ENCODE measurements around the gene GRK3. TPM values are rescaled to one million over a fixed set of nuclear protein-coding genes. Genes with fewer than 3 reads are reported as not detected.

Gene GRK3
- total RNA-seq, 4 donors from 2014 or later = 8.2 to 12.9 (median 10.2) TPM

DNA sequence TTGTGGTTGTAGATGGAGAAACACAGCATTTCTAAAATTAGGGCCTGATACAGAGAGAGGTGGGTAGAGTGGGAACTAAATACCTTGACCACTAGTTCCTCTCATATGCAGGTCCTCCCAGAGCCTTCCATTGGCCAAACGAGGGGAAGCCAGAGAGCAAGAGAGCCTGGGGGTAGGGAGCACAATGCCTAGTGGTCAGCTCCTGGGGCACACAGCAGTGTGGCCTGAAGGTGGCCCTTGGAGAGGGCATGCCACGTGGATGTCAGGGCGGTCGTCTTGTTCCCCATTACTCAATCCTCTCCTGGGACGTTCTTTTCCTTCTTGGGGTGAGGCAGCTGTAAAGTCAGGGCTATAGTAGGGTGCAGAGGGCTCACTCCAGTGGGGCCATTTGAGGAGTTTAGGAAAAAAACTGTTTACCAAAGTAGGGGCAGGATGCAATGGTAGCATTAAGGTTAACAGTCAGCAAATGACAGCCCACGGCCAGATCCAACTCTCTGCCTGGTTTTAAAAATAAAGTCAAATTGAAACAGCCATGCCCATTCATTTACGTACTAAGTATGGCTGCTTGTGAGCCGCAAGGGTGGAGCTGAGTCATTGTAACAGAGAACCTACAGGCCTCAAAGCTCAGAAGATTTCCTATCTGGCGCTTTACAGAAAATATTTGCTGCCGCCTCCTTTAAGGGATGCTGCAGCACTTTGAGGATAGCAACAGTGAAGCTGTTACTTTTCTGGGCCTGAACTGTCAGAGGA, 185.1 kb downstream of the GRK3 start:
- TF ChIP-seq, protein P1, sequence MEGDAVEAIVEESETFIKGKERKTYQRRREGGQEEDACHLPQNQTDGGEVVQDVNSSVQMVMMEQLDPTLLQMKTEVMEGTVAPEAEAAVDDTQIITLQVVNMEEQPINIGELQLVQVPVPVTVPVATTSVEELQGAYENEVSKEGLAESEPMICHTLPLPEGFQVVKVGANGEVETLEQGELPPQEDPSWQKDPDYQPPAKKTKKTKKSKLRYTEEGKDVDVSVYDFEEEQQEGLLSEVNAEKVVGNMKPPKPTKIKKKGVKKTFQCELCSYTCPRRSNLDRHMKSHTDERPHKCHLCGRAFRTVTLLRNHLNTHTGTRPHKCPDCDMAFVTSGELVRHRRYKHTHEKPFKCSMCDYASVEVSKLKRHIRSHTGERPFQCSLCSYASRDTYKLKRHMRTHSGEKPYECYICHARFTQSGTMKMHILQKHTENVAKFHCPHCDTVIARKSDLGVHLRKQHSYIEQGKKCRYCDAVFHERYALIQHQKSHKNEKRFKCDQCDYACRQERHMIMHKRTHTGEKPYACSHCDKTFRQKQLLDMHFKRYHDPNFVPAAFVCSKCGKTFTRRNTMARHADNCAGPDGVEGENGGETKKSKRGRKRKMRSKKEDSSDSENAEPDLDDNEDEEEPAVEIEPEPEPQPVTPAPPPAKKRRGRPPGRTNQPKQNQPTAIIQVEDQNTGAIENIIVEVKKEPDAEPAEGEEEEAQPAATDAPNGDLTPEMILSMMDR (IDR thresholded peaks at IDR 0.05) = no peak
- TF ChIP-seq EP300 (IDR thresholded peaks at IDR 0.05) = no peak
- TF ChIP-seq POLR2A (IDR thresholded peaks at IDR 0.05) = no peak
- Histone ChIP-seq H3K27ac (no peak overlapping the region), H3K4me3 (no peak overlapping the region), H3K9me3 (no peaks in the 10 kb centered on the region), H3K4me1 (no peaks in the 10 kb centered on the region), H3K27me3 (no peaks in the 10 kb centered on the region), H3K36me3 (no peaks in the 10 kb centered on the region)
- no peak for DNase-seq (ENCODE audit: low spot score in 2 of 2)
- WGBS, 2 donors = 67 to 71% methylated on average over 9 to 10 of the region's 10 CpGs

- H3K4me1 ChIP-seq = no peaks in the 10 kb centered on the region
Measured at GRCh38 chr22:25750569-25751173, 186.2 kb downstream of the GRK3 start.

DNA sequence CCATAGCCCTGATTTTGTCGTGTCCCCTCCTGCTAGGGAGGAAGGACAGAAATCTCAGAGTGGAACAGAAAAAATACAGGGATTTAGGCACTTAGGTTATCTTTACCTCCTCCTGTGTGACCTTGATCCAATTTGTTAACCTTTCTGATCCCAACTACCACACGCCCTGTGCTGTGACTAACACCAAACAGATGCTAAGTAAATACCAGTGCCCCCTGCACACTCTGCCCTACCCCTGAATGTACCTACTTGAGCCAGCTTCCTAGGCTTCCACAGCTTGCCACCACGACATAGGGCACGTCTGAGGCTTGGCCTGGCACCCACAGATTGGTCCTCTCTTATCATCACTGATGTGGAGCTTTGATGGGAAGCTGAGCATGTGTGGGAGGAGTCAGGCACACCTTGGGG, 186.7 kb downstream of the GRK3 start:
- H3K27ac ChIP-seq = no peak overlapping the region
- no peaks in the 10 kb centered on the region for H3K36me3 ChIP-seq
- TF ChIP-seq POLR2A (IDR thresholded peaks at IDR 0.05) (no peak), EP300 (IDR thresholded peaks at IDR 0.05) (no peak)
- TF ChIP-seq, protein P1 (IDR thresholded peaks at IDR 0.05) = no peak
- no peaks in the 10 kb centered on the region for H3K4me1 ChIP-seq
- no peaks in the 10 kb centered on the region for H3K27me3 ChIP-seq
- no peak for DNase-seq (ENCODE audit: low spot score in 2 of 2)
- peaks cover 0 to 14% (median 0%) of the 10 kb centered on the region in 4 donors for H3K9me3 ChIP-seq
- no peak overlapping the region for H3K4me3 ChIP-seq
- 59 to 61% methylated on average over 4 of the region's 4 CpGs for WGBS, 2 donors

More at GRCh38 chr22:25750569-25751173, 186.2 kb downstream of the GRK3 start:
- H3K27ac ChIP-seq = no peak overlapping the region
- no peak for DNase-seq (ENCODE audit: low spot score in 2 of 2)
- WGBS, 2 donors = 55 to 60% methylated on average over 6 of the region's 6 CpGs
- H3K9me3 ChIP-seq = peaks cover 0 to 9% (median 0%) of the 10 kb centered on the region in 4 donors
- TF ChIP-seq POLR2A (IDR thresholded peaks at IDR 0.05) (no peak), EP300 (IDR thresholded peaks at IDR 0.05) (no peak)
- TF ChIP-seq, protein P1 (IDR thresholded peaks at IDR 0.05) = no peak
- no peak overlapping the region for H3K4me3 ChIP-seq
- H3K27me3 ChIP-seq = no peaks in the 10 kb centered on the region
- no peaks in the 10 kb centered on the region for H3K36me3 ChIP-seq

GRCh38 chr22:25752615-25753214, 188.2 kb downstream of the GRK3 start:
- Histone ChIP-seq H3K4me3 (no peak overlapping the region), H3K4me1 (no peaks in the 10 kb centered on the region), H3K27ac (no peak overlapping the region), H3K36me3 (no peaks in the 10 kb centered on the region), H3K27me3 (no peaks in the 10 kb centered on the region), H3K9me3 (peaks cover 0 to 16% (median 0%) of the 10 kb centered on the region in 4 donors)
- WGBS, 2 donors = 90 to 94% methylated on average over 32 to 38 of the region's 48 CpGs
- TF ChIP-seq, protein P1 (IDR thresholded peaks at IDR 0.05) = no peak
- TF ChIP-seq POLR2A (IDR thresholded peaks at IDR 0.05) = no peak
- TF ChIP-seq EP300 (IDR thresholded peaks at IDR 0.05) = no peak
- no peak for DNase-seq (ENCODE audit: low spot score in 2 of 2)

GRCh38 chr22:25753252-25753651, 188.8 kb downstream of the GRK3 start:
- WGBS, 2 donors = 92 to 94% methylated on average over 14 of the region's 14 CpGs
- Histone ChIP-seq H3K4me3 (no peak overlapping the region), H3K36me3 (no peaks in the 10 kb centered on the region), H3K9me3 (peaks cover 0 to 16% (median 0%) of the 10 kb centered on the region in 4 donors), H3K4me1 (no peaks in the 10 kb centered on the region), H3K27me3 (no peaks in the 10 kb centered on the region), H3K27ac (no peak overlapping the region)
- DNase-seq (ENCODE audit: low spot score in 2 of 2) = no peak
- no peak for TF ChIP-seq POLR2A (IDR thresholded peaks at IDR 0.05)
- no peak for TF ChIP-seq EP300 (IDR thresholded peaks at IDR 0.05)
- TF ChIP-seq, protein P1 (IDR thresholded peaks at IDR 0.05) = no peak
